Measurements from ENCODE around the gene YEATS4.

DNA sequence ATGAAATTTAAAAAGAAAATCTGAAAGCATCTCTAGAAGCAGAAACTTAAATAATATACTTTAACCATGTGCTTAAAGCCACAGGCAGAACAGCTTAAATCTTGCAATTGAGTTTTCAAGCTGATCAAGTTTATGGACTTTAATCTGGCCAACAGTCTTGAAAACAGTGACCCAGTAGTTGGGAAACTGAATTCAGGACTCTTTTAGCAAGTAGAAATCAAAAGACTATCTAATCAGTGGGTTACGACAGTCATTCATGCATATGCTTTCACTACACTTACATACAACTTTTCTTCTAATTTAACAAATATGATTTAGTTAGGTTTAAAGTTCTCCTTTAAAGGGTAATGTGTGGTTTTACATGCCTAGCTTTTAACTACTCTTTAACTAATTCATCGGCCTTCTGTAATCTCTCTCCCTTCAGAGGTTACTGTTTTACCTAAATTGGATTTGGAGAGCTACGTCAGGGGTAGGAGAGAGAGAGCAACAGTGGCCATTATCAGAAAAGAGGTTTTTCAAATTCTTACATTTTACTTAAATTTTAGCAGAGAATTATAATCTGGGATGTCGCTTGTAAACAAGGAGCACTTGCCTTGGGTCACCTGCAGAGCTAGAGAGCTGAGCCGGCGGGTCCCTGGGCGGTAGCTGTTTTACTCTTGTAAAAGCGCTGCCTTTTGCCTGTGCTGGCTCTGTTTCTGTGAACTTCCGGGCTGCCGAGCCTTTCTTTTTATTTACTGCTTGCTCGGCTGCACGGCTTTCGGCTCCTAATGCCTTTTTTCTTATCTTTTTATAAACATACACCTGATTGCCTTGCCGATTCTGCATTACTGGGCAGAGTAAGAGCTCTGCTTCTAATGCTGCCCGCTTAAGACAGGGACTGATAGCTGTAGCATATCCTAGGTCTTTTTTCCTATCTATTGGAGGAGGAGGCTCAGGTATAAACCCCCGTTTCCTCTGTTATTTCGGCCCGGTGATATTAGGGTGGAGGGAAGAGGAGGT, 28.8 kb upstream of the YEATS4 start:
- TF ChIP-seq POLR2A (IDR thresholded peaks at IDR 0.05; ENCODE audit: low read length), result peak; percentile 35
- no peak for TF ChIP-seq GATA1 (IDR thresholded peaks at IDR 0.05; ENCODE audit: low read depth, low read length)

Data from erythroblast (primary cell).